Fibroblast of skin of right quadriceps (primary cell): ENCODE results near the gene KBTBD6.
"Not testable (repeated sequence)": the region's sequence is repeated elsewhere in the genome, so short reads cannot be mapped to it uniquely, and the experiment has no call there.

Source experiments
- DNase-seq: peaks from one replicate; pipeline ENCODE4 v3.0.0-alpha.2; 2013

KBTBD6 gene

GRCh38 chr13:41133951-41134350 is 1.3 kb upstream of the KBTBD6 start:
- no peak for DNase-seq

GRCh38 chr13:41131660-41132511 is 716 bp downstream of the KBTBD6 start:
- DNase-seq, result not testable (repeated sequence)

DNA sequence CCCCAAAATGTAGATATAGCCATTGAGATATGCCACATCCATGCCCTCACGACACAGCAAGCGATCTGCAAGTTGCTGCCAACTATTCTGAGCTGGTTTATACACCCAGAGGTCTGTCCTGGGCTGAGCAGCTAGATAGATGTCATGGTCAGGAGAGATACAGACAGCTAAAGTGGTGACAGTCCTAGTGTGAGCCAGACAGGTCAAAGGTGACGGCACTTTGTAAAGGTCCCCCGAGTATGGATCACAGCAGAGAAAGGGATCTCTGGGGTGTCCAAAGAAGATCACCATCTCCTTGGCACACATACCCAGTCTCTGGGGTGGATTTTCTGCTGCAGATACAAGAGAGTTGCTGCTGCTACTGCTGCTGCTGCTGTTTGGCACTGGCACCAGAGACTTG is 1.4 kb downstream of the KBTBD6 start:
- not testable (repeated sequence) for DNase-seq

DNA sequence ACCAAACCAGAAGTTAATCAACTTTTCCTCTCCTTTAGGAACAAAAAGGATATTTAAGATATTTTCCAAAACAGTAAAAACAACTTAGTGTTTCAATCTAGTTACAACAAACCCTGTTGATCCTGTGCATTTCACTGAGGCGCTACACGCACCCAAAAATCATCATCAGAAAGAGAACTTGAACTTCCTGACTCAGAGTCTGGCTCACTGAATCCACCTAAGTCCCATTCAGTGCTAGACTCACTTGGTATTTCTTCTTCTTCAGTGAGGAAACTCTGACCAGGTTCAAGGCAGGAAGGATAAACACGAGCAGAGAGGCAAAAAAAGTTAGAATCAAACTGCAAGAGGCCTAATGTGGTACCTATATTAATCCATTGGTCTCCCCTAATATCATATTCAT is 2.2 kb downstream of the KBTBD6 start:
- DNase-seq, result no peak

DNA sequence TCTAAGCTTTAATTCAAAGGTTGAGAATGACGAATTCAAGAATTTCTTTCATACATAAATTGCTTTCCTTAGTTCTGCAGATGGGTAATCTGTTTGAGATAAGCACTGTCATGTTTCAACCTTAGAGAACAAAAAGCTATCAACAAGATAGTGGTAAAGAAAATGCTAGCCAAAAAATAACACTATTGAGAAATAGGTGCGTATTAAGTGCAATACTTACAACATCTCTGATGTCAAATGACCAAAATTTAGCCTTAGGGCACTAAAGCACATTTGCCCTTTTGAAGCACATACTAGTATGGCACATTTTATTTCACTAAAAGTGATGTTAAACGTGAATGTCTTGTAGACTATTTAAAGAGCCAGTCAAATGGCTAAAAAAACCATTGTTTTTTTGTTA is 4.9 kb downstream of the KBTBD6 start:
- DNase-seq, result no peak

- DNase-seq, result no peak
These were observed 9.8 kb downstream of the KBTBD6 start for GRCh38 chr13:41122838-41123237.

- no peak for DNase-seq
These were observed 14.7 kb downstream of the KBTBD6 start for GRCh38 chr13:41117869-41118268.

DNA sequence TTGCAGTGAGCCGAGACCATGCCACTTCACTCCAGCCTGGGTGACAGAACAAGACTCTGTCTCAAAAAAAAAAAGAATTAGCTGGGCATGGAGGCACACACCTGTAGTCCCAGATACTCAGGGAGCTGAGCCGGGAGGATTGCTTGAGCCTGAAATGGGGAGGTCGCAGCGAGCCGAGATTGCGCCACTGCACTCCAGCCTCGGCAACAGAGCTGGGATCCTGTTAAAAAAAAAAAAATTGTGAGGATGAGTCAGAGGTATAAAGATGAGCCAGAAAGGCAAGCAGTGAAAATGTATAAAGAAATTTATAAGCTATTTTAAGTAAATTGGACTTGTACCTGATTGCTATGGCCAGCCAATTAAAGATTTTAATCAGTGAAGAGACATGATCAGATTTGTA is 21.1 kb downstream of the KBTBD6 start:
- DNase-seq, result no peak

DNA sequence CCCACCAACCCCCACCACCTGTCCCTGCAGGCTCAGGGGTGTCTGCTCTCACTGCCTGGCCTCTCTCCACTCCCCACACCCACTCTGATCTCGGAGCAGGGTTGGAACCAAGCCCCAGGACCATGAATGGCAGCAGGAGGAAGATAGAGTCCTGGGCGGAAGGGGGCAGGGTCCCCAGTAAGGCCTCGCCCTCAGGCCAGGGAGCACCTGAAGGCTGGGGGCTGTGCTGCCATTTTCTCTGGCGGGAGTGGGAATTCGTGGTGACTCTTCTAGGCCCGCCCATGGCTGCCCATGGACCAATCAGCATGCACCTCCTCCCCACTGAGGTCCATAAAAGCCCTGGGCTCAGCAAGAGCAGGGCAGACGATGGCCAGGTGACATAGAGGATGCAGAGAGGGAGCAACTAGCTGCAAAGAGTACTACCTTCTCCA is 25.0 kb downstream of the KBTBD6 start:
- no peak for DNase-seq

- no peak for DNase-seq
These were observed 25.5 kb downstream of the KBTBD6 start for GRCh38 chr13:41107104-41107571.

- DNase-seq, result no peak
These were observed 32.6 kb downstream of the KBTBD6 start for GRCh38 chr13:41099986-41100385.

GRCh38 chr13:41098761-41099160 is 33.8 kb downstream of the KBTBD6 start:
- DNase-seq, result no peak

DNA sequence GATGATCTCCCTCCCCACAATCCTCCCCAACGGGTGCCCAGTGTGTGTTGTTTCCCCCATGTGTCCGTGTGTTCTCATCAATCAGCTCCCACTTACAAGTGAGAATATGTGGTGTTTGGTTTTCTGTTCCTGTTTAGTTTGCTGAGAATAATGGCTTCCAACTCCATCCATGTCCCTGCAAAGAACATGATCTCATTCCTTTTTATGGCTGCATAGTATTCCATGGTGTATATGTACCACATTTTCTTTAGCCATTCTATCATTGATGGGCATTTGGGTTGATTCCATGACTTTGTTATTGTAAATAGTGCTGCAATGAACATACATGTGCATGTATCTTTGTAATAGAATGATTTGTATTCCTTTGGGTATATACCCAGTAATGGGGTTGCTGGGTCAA is 36.9 kb downstream of the KBTBD6 start:
- DNase-seq, result not testable (repeated sequence)

DNA sequence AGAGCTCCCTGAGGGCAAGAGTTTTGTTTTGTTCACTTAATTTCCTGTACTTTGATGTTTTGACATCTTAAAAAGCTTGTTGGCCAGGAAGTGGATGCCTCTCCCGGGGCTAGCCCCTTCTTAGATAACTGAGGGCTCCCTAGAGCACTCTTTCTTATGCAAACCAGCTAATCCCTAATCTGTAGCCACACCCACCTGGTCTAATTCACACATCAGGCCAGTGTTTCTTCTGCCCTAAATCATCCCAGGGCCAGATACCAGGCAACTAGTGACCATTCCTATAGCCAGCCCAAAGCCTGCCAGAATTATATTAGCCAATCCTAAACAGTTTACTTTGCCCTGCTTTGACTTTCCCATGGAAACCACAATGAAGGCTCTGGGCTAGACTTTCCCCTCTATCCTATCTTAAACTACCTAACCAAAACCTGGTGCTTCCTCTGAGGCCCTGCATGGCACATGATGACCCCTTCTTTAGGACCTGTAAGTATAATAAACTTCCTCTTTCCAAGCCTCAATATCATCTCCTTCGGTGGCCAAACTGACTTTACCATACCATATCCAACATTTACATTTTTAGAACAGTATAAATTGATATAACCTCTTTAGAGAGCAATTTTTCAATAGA is 46.5 kb downstream of the KBTBD6 start:
- DNase-seq, result no peak

- no peak for DNase-seq
These were observed 52.9 kb downstream of the KBTBD6 start for GRCh38 chr13:41079725-41080124.
